ENCODE results near the gene KCTD21.

Gene KCTD21

DNA sequence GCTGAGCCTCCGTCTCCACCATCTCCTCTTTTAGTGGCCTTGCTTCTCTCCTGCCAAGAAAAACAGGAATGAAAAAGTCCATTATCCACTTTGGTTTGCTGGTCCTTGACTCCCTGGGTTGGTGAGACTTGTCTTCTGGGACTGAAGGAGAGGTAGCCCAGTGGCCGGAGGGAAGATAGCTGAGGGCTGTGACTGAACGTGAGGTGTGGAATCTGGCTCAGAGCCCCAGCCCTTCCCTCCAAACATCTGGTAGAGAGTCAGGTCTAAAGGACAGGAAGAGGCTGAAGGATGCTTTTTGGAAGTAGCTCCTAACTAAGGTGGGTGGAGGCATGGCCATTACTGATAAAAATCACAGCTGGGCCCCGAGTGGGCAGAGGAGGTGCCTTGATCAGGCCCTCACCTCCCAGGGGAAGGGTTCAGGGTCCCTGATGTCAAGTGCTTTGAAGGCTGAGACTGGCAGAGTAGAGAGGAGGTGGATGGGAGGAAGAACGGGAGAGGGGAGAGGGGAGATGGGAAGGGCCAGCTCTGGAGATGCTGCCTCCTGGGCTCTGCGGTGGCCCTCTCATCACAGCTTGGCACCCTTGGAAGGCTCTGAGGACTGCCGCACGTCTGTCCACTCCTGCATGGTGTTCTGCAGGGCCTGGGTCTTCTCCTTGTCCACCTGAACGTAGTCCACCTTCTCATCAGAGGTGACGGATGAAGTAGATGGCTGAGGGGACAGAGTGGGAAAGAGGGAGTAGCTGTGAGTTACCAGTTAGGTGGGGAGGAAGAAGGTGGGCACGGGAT is 30.5 kb upstream of the KCTD21 start:
- no peak for DNase-seq

DNA sequence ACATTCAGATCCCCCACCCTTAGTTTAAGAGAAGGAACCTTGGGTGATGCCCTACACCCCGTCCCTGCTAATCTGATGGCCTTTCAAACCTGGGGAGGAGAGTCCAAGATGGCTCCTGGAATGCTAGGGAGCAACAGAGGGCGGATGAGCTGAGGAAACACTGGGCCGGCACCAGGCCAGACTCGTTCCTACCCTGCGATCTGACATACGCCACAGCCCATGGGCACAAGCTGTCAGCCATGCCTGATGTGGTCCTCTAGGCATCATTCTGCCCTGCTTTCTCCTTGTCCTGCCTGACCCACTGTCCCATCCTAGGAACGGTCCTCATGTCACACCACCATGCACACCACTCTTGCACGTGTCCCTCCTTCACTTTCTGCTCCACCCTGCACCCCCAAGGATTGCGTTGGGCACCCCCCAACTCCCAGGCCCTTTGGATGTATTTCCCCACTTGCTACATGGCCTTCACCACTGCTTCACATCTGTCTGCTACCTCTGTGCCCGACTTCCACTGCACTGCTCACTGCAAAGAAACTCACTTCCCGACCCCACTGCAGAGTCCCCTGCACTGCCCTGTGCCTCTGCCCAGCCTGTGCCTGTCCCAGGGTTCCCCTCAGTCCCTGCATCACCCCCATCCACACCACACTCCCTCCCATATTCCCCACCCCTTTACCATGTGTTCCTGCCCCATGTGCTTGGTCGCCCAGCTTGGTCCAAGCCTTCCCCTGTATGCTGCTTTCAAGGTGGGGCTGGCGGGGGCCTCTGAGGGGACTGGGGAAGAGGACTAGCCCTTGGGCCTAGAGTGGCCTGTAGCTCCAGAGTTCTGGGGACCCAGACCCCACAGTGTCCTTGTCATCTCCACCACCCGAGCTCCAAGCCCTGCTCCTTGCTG is 29.5 kb upstream of the KCTD21 start:
- DNase-seq = no peak

DNA sequence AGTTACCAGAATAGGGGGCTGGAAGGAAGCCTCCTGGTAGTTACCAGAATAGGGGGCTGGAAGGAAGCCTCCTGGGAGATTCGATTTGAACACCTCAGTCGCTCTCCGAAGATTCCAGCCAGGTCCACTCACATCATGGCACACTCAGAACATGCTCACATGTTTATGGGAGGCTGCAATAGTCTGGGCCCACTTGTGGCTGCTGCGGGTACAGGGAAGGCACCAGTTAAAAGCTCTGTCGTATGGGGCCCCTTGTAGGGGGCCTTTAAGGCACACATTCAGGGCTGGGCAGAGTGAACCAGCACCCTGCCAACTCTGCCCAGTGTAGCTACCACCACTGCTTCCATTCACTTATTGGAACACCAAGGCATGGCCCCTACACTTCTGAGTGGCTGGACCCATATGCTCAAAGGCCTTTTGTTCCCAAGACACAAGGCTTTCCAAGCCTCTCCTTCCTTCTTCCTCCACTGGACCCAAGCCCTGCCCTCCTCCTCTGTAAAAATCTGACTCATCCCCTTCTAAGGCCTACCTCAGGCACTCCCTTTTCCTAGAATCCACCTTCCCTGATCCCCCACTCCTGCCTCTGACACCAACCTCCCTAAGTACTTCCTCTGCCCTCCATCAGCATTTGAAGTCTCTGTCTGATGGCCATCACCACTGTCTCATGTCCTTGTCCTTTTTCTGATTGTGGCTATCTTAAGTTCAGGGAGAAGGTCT is 28.3 kb upstream of the KCTD21 start:
- DNase-seq = no peak

DNA sequence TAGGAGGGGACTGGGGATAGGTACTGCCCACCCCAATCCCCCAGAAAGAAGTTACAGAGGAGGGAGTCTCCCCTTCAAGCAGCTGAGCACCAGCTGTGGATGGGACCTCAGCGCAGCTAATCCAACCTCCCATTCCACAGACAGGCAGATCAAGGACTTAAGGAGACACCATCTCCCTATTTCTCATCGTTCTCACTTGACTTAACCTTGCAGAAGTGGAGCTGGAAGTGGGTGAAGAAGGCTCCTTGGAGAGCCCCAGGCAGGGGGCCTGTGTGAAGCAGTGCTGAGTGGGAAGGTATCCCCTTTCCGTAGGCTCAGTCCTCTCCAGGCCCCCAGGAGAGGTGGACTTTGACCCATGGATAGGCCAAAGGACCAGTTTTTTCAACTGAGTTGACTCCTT is 27.6 kb upstream of the KCTD21 start:
- no peak for DNase-seq

DNA sequence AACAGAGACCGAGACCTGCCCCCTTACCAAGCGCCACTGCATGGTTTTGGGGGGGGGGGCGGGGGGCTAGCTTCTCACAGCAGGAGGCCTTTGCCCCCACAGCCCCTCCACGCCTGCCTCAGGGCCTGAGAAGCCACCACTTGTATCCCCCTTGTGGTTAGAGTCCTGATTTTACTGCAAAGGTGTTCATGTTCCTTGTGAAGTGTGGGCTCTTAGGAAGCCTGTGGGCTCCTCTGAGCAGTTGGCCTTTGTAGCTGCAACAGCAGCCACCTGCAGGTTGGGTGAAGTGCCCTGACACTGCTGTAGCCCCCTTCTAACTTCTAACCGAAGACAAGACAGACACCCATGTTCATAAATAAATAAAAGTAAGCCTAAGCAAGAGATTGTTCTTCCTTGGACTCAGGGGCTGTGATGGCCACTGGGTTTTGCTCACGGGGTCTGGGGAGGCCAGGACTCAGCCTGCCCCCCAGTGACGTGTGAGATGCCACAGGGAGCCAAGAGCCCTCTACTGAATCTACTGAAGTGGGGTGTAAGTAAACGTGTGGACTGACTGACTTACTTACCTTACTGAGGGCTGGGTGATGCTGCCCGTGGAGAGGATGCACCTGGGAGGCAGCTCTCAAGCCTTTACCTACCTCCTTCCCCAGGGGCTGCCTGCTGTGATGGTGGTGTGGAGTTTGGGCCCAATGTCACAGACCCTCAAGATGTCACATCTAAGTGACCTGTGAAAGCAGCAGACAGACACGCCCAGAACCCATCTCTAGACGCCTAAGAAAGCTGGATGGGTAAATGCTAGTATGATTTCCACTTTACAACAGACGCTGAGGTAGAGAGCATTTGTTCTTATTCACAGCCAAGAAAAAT is 26.1 kb upstream of the KCTD21 start:
- no peak for DNase-seq

DNA sequence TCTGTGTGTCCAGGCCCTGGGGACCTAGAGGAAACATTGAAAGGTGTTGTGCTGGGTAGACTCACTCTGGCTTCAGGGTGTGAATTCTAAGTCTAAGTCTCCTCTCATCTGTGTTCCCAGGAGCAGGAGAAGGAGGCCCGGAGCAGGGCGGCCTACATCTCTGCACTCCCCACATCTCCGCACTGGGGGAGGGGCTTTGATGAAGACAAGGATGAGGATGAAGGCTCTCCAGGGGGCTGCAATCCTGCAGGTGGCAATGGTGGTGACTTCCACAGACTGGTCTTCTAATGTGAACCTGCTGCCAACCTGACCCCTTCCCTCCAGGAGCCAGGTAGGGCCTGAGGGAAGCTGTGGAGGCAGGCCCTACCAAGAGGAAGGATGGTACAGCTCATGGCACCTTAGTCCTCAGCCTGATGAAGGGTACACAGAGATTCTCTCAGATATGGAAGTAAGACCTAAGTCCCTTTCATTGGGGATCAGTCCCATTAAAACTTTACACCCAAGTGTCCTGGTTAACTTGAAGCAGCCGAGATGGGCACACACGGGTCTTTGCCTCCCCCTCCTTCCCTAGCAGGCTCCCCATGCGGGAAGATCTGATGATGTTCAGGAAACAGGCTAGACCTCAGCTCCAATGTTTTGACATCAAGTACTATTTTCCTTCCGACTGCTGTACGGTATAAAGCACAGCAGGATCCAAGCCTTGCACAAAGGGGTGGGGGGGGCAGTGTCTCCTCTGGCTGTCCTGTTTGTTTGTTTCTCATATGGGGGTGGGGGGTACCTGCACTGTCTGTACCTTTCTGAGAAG is 25.3 kb upstream of the KCTD21 start:
- DNase-seq = no peak

DNA sequence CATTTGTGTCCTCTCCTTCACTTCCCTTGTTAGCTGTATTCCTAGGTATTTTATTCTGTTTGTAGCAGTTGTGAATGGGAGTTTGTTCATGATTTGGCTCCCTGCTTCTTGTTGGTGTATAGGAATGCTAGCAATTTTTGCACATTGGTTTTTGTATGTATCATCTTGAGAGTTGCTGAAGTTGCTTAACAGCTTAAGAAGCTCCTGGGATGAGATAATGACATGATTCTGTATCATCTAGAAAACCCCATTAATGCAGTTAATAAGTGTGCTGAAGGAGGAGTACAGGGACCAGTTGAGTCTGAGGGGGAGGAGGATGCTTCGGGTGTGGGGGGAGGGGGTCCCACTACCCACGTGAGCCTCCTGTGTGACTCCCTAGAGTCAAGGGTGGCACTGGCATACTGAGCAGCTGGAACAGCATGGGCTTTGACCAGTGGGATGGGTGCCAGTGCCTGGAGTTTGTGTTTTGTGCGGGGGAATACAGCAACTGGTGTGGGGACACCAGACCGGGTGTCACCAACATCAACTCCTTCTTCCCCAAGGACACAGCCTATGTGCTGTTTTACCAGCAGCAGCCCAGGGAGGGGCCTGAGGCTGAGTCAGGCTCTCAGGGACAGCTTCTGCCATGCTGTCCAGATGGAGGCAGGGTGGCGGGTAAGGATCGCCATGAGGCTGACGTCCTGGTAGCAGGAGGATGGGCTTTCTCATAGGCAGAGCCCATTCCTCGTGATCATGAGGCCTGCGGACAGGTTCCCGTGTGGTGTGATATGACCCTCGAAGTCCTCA is 24.4 kb upstream of the KCTD21 start:
- DNase-seq = no peak

DNA sequence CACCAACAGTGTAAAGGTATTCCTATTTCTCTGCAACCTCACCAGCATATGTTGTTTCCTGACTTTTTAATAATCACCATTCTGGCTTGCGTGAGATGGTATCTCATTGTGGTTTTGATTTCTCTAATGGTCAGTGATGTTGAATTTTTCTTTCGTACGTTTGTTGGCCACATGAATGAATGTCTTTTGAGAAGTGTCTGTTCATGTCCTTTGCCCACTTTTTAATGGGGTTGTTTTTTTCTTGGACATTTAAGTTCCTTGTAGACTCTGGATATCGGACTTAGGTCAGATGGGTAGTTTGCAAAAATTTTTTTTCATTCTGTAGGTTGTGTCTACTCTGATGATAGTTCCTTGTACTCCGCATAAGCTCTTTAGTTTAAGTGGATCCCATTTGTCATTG is 23.1 kb upstream of the KCTD21 start:
- DNase-seq = no peak

DNA sequence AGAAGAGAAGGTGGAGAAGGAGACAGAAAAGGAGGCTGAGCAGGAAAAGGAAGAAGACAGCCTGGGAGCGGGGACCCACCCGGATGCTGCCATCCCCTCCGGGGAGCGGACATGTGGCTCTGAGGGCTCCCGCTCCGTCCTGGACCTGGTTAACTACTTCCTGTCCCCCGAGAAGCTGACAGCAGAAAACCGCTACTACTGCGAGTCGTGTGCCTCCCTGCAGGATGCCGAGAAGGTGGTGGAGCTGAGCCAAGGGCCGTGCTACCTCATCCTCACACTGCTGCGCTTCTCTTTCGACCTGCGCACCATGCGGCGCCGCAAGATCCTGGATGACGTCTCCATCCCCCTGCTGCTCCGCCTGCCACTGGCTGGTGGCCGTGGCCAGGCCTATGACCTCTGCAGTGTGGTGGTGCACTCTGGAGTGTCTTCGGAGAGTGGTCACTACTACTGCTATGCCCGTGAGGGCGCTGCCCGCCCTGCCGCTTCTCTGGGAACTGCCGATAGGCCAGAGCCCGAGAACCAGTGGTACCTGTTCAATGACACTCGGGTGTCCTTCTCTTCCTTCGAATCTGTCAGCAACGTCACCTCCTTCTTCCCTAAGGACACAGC is 21.7 kb upstream of the KCTD21 start:
- no peak for DNase-seq

DNA sequence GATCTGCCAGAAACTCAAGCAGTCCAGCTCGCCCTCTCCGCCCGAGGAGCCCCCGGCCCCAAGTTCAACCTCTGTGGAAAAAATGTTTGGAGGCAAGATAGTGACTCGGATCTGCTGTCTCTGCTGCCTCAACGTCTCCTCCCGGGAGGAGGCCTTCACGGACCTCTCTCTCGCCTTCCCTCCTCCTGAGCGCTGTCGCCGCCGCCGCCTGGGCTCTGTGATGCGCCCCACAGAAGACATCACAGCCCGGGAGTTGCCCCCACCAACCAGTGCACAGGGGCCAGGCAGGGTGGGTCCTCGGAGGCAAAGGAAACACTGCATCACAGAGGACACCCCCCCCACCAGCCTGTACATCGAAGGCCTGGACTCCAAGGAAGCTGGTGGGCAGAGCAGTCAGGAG is 21.1 kb upstream of the KCTD21 start:
- no peak for DNase-seq

DNA sequence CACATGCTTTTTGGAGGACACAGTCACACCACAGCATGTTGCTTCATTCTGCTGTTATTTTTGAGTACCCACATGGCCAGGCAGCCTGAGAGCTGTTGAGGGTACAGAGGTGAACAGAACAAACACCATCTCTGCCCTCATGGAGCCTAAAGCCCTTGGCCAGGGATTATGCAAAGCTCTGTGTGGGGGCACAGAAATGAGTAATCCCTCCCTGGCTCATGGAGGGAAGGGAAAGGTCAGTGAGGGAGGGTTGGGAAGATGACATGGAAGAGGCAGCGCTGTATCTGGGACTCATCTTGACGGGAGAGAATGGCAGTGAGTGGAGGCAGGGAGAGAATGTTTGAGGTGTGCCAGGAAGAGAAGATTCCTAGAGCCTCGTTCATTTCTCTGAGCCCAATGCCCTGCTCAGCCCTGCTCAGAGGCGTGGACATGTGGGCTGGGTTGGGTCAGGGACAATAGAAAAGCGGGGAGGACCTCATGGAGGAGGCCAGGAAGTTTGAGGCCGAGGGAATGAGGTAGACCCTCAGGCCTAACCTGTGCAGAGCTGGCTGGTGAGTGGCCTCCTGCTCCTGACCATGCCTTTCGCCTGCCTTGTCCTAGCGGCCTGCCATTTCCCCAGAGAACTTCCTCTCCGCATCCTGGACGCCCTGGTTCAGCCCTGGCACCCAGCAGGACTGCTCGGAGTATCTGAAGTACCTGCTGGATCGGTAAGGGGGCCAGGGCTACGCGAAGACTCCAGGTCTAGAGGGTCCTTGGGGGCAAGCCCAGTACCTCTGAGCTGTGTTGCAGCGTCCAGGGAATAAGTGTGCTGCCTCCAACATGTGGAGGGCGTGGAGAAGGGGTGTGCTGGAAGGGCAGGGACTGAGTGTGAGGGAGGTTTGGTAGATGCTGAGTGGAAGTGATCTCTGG is 20.1 kb upstream of the KCTD21 start:
- DNase-seq = no peak

DNA sequence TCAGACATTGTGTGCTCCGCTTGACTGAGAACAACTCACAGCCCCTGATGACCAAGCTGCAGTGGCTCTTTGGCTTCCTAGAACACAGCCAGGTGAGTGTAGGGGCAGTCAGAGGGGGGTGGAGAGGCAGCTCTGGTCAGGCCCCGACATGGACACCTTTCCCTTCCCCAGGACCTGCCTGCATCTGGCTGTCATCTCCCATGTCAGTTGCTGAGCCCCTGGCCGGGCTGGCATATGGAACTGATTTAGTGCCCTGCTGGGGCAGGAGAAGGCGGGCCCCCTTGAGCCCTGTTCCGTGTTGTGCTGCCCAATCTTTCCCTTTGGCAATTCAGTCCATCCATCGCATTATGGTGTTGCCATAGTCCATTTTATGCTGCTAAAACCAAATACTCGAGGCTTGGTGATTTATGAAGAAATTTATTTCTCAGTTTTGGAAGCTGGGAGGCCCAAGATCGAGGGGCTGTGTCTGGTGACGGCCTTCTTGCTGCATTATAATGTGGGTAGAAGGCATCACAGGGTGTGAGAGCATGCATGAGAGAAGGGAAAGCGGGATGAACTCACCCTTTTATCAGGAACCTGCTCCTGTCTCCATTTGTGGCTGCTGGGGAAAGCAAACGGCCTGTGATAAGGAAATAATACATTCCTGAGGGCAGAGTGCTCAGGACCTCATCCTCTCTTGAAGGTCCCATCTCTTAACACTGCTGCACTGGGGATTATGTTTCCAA is 19.3 kb upstream of the KCTD21 start:
- no peak for DNase-seq

DNA sequence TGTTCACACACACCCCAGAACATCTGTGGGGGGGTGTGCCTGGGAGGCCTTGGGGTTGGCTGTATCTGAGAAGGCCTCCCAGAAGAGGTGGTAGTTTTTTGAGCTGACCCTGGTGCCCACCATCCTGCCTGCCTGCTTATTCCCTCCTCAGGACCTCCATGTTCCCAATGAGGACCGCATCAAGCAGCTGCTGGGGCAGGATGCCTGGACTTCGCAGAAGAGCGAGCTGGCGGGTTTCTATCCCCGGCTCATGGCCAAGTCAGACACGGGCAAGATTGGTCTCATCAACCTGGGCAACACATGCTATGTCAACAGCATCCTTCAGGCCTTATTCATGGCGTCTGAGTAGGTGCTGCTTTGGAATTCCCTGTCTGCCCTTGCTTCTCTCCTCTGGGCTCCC is 17.3 kb upstream of the KCTD21 start:
- no peak for DNase-seq

DNA sequence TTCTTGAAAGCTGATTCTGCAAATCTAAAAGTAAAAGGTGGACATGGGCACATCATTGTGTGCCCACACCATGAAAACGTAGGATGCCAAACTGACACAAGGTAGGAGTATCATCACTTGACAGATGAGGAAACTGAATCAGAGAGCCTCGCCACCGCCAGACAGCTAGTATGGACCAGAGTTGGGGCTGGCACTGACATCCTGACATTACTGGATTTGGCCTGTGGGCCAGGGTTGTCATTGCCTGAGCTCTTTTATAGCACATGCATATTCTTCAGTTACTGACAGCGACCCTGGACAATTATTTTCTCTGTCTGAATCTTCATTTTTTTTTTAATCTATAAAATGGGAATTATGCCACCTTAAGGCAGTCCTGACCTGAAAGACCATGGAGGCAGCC is 16.8 kb upstream of the KCTD21 start:
- DNase-seq = peak; percentile 5

DNA sequence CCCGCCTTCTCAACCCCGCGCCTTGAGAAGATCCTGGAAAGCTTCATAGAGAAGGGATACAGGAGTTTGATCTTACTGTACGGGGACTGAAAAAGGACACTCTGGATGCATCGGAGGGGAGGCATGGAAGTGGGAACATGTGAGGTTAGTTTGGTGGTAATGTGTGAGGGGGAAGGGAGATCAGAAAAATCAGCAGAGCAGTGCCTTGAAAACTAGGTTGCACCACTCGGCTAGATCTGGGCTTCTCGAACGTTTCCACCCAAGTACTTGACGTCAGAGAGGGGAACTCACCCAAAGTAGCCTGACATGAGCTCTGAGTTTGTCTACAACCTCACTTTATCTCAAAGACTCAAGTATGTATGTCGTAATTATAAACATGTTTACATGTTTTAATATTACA is 14.8 kb upstream of the KCTD21 start:
- peak; percentile 30 for DNase-seq

DNA sequence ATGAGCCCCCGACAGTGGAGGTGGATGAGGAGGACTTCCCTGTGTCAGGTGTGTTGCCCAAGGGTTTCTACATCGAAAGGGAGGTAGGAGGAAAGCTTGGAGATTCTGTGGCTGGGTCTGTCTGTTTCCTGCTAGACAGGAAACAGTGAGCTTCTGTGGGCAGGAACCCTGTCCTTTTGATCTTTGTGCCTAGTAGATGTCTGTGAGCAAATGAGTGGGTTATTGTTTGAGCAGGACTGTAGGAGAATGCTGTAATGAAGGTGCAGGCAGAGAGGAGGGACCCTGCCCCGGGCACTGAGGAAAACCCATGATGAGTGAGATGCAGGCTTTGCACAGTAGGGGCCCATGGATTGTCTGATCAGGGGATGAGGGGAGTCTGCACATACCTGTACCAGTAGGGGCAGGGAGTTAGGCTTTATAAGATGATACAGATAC is 14.3 kb upstream of the KCTD21 start:
- DNase-seq = peak; percentile 42

DNA sequence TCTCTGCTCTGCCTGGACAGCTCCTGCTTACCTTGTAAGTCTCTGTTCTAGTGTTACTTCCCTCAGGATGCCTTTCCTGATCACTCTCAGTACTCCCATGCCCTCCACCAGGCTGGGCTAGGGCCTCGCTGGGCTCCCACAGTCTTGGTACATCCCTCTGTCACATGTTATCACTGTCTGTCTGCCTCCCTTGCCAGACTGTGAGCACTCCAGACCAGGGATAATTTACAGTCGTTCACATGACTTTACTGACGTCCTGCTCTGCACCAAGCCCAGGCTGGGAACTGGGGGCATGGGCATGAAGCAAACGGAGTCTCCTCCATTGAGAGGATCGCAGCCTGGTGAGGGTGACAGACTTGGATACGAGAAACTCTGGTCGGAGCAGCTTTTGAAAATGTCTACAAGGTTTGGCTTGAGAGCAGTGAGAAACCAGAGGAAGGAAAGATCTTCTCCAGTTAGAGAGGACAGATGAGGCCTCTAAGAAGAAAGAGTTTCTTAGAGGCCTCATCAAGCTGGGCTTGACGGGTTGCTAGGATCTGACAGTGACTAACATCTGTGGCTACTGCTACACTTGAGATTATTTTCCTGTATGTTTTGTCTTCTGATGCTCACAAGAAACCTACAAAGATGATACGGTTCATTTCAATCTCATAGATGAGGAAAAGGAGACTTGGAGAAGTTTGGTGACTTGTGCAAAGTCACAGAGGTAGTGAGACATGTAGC is 12.8 kb upstream of the KCTD21 start:
- DNase-seq = no peak

DNA sequence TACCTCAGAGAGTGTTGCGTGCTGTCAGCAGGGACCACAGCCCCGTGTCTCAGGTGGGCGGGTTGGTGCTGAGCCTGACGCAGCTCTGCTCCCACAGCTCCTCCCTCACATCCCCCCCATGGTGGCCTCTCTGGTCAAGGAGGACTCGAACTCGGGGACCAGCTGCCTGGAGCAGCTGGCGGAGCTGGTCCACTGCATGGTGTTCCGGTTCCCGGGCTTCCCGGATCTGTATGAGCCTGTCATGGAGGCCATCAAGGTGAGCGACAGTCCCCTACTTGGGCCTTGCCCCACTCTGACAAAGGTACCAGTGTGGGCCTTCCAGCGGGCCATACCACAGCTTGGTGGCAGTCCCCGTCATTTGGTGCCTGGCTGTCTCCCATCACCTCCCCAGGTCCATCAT is 12.1 kb upstream of the KCTD21 start:
- no peak for DNase-seq
